ENCODE measurements around the gene NACC2. TPM values are rescaled to one million over a fixed set of nuclear protein-coding genes. Genes with fewer than 3 reads are reported as not detected.

NACC2 gene
- total and polyA plus RNA-seq, 2 of the 8 experiments (the other 6 are each of a cell fraction or from before 2014, with no cell fraction given): 8.3 to 14.0 TPM

DNA sequence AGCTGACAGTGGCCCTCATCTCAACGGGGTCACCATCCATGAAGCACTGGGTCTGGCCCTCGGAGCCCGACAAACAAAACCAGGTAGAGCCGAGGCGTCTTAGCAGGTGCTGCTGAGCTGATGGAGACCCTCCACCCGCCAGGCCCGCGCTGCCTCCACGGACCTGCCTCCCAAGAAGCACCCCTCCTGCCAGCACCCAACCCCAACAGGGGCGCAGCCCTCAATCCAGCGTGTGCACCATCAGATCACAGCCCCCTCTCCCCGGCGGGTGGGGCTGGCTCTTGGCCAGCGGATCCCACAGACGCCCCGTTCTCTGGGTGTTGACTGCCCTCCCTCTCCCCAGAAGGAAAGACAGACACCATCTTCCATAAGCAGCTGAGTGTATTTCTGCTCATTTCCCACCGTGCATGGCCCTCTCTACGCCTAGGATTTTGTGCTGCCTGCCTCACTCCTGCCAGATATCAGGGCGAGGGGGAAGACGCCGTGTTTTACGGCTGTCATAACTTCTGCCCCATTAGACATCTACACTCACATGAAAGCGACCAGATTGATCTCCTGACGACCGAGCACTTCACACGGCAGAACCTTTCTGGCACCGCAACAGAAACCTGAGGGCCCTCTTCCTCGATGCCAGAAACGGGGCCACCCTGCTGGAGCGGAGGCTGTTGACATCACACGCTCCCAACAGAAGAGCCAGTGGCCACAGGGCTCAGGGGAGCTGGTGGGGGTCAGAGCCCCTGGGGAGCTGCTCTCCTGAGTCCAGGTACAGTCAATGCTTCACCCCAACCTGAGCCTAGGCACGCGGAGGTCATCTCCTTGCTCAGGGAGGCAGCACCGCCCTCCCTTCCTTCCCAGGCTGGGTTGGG, 12.4 kb downstream of the NACC2 start:
- no peak overlapping the region for H2BK15ac ChIP-seq (ENCODE audit: low read length)
- no peak overlapping the region for H3K4ac ChIP-seq (replicated peaks; ENCODE audit: insufficient read length, low read depth, low read length)
- no peak overlapping the region for H3K18ac ChIP-seq (ENCODE audit: extremely low read depth, low read length)
- H2BK120ac ChIP-seq (replicated peaks; ENCODE audit: low read depth, low read length): no peak overlapping the region
- H4K20me1 ChIP-seq (replicated peaks in 1 of 2; ENCODE audit: control insufficient read depth in 1 of 2, insufficient read depth in 2 of 2, low read length in 2 of 2): peaks cover 0 to 2% of the 10 kb centered on the region in 2 experiments
- no peak overlapping the region for H3K4me3 ChIP-seq (ENCODE audit: extremely low read depth in 1 of 4, insufficient read depth in 2 of 4, low read depth in 3 of 4, low read length in 4 of 4)
- no peak overlapping the region for H3K23ac ChIP-seq (ENCODE audit: insufficient read length)
- H3K56ac ChIP-seq (replicated peaks; ENCODE audit: insufficient read length, low read depth, low read length): no peak overlapping the region
- ChIA-PET POLR2A (ENCODE audit: partially characterized antibody) (interaction anchor here (2.3 kb wide), 1 partner anchor 10 kb away, joined by 6 read pairs; no protein-coding TSS in a partner anchor), CTCF (ENCODE audit: partially characterized antibody) (interaction anchor here (0.7 to 2.4 kb wide), 11 partner anchors 9 to 285 kb away, joined by 3 to 12 read pairs (median 3); no protein-coding TSS in a partner anchor)
- H3K79me1 ChIP-seq (ENCODE audit: low read depth, low read length): no peaks in the 10 kb centered on the region; the same call in 1 of the 2 replicates
- H2BK20ac ChIP-seq (ENCODE audit: low read length): no peak overlapping the region
- no peak overlapping the region for H3K4me2 ChIP-seq (ENCODE audit: insufficient read depth in 1 of 2, low read depth in 2 of 2, low read length in 2 of 2)
- peak overlapping the region; percentile 65; the same call in 1 of the 2 replicates for H2AK5ac ChIP-seq (ENCODE audit: low read depth, low read length)
- H3K14ac ChIP-seq (ENCODE audit: insufficient read length): no peak overlapping the region
- H2BK12ac ChIP-seq (ENCODE audit: low read depth, low read length): no peak overlapping the region
- H2AFZ ChIP-seq (ENCODE audit: low read length): no peak overlapping the region
- no peaks in the 10 kb centered on the region for H3K9me3 ChIP-seq (ENCODE audit: insufficient read depth in 2 of 2, low read depth in 1 of 2, low read length in 1 of 2)
- 90% methylated on average over 32 of the region's 34 CpGs; no CpG with 5 or more reads in 1 of the 2 experiments for WGBS, 2 experiments (ENCODE audit: extremely low coverage in 1 of 2, insufficient coverage in 1 of 2, insufficient read length in 1 of 2, insufficient replicate concordance in 2 of 2, low coverage in 1 of 2, low lambda C conversion rate in 2 of 2, missing lambda C conversion rate in 1 of 2)
- FAIRE-seq: no peak
- H4K8ac ChIP-seq (ENCODE audit: extremely low read depth, insufficient read depth, low read length): no peak overlapping the region
- no peaks in the 10 kb centered on the region; a peak in 1 of 4 replicates for H3K79me2 ChIP-seq (ENCODE audit: control insufficient read depth in 1 of 2, insufficient read depth in 2 of 2, low read length in 2 of 2)
- no peak overlapping the region for H3K27ac ChIP-seq (ENCODE audit: low read depth, low read length)
- no peak for DNase-seq (ENCODE audit: low read depth in 1 of 2, low spot score in 2 of 2)
- no peak overlapping the region for H2BK5ac ChIP-seq (ENCODE audit: low read depth, low read length)
- no peak overlapping the region for H4K91ac ChIP-seq (replicated peaks; ENCODE audit: insufficient read length, low read length)
- TF ChIP-seq SUZ12 (IDR thresholded peaks at IDR 0.05; ENCODE audit: low read length): no peak
- TF ChIP-seq KDM4A (IDR thresholded peaks at IDR 0.05; ENCODE audit: low read depth, low read length, severe bottlenecking): no peak
- TF ChIP-seq PHF8 (conservative IDR thresholded peaks at IDR 0.05; ENCODE audit: low read depth, low read length): no peak
- no peak for TF ChIP-seq SIX5 (IDR thresholded peaks at IDR 0.05; ENCODE audit: low read depth, low read length)
- no peak for TF ChIP-seq POU5F1 (IDR thresholded peaks at IDR 0.05; ENCODE audit: low read depth, low read length)
- no peak for TF ChIP-seq RBBP5 (IDR thresholded peaks at IDR 0.05; ENCODE audit: borderline replicate concordance, low read depth, low read length)
- no peak overlapping the region for H3K9ac ChIP-seq (replicated peaks in 1 of 4; ENCODE audit: extremely low read depth in 1 of 4, low read depth in 3 of 4, low read length in 3 of 4)
- no peaks in the 10 kb centered on the region for H3K23me2 ChIP-seq (ENCODE audit: low read depth, low read length)
- no peak overlapping the region for H4K5ac ChIP-seq (ENCODE audit: insufficient read length, low read depth, low read length)
- H3K27me3 ChIP-seq (replicated peaks in 1 of 4; ENCODE audit: control insufficient read depth in 3 of 4, extremely low read depth in 1 of 4, insufficient read depth in 3 of 4, low read length in 3 of 4): no peaks in the 10 kb centered on the region
- peaks cover 0 to 8% (median 3%) of the 10 kb centered on the region in 4 experiments; a peak in 3 of 7 replicates for H3K4me1 ChIP-seq (replicated peaks in 1 of 4; ENCODE audit: control insufficient read depth in 3 of 4, insufficient read depth in 4 of 4, low read length in 3 of 4)
- no peaks in the 10 kb centered on the region for H3K36me3 ChIP-seq (ENCODE audit: control insufficient read depth in 2 of 4, insufficient read depth in 4 of 4, low read length in 3 of 4)
